ENCODE measurements around the gene CCDC120. TPM values are rescaled to one million over a fixed set of nuclear protein-coding genes. Genes with fewer than 3 reads are reported as not detected.

The CCDC120 gene
- polyA plus RNA-seq, 3 donors, result 0.11 to 0.89 TPM; not detected in 1

GRCh38 chrX:49073601-49074575, 15.1 kb downstream of the CCDC120 start, which contains the start of gene PRAF2:
Gene PRAF2, minus strand, starts transcription at chrX:49074002. Its CDS starts 15 bp downstream, at chrX:49073987.
- peak within 1 kb of the TSS; percentile 30 to 86 (median 61) for H3K27ac Mint-ChIP-seq
- peaks cover 2 to 11% (median 3%) of the 10 kb centered on the region in 3 donors for H3K27me3 Mint-ChIP-seq (ENCODE audit: low read depth in 3 of 3)
- H3K27ac ChIP-seq (ENCODE audit: low read depth in 1 of 2, low read length in 2 of 2), result peak within 1 kb of the TSS; percentile 36 to 64
- WGBS (ENCODE audit: insufficient coverage), result 3% methylated on average over 40 of the region's 61 CpGs
- H2AFZ ChIP-seq (ENCODE audit: insufficient read depth, low read depth, low read length, poor library complexity, severe bottlenecking), result peak within 1 kb of the TSS; percentile 72
- no peaks in the 10 kb centered on the region for H3K27me3 ChIP-seq (ENCODE audit: control insufficient read depth in 2 of 2, insufficient read depth in 2 of 2, low read length in 2 of 2)
- H3K4me3 ChIP-seq (replicated peaks in 1 of 3; ENCODE audit: low read depth in 2 of 3, low read length in 3 of 3), result peak within 1 kb of the TSS; percentile 18 to 71 (median 52)
- no peaks in the 10 kb centered on the region for H4K20me1 ChIP-seq (ENCODE audit: insufficient read depth, low read length)
- peaks cover 20 to 22% of the 10 kb centered on the region in 2 donors for H3K4me1 ChIP-seq (ENCODE audit: control insufficient read depth in 1 of 2, insufficient read depth in 2 of 2, low read length in 2 of 2)
- H3K9ac ChIP-seq (ENCODE audit: insufficient read depth, low read length, poor library complexity, severe bottlenecking), result no peak within 1 kb of the TSS
- no peak for TF ChIP-seq CTCF (IDR thresholded peaks at IDR 0.05)
- H3K79me2 ChIP-seq (ENCODE audit: insufficient read depth, low read length), result peaks cover 4% of the 10 kb centered on the region
- H3K4me2 ChIP-seq (replicated peaks; ENCODE audit: extremely low read depth, low read length, poor library complexity, severe bottlenecking), result peak within 1 kb of the TSS; percentile 66
- H3K4me1 Mint-ChIP-seq, result peaks cover 24% of the 10 kb centered on the region
- peaks cover 26 to 27% of the 10 kb centered on the region in 2 donors for H3K36me3 Mint-ChIP-seq
- peak; percentile 87 to 89 (median 87) for DNase-seq
- peaks cover 0 to 12% (median 6%) of the 10 kb centered on the region in 7 donors for H3K9me3 Mint-ChIP-seq
- peaks cover 28 to 32% of the 10 kb centered on the region in 2 donors for H3K36me3 ChIP-seq (replicated peaks in 1 of 2; ENCODE audit: control insufficient read depth in 1 of 2, insufficient read depth in 2 of 2, low read length in 2 of 2)
- intact Hi-C loops (cut with micrococcal nuclease), result loop anchor here in 1 of 2 donors (2.0 kb wide), 1 partner anchor 71 kb away; the partner anchor contains the start of gene GRIPAP1
- no peaks in the 10 kb centered on the region for H3K9me3 ChIP-seq (replicated peaks in 1 of 2; ENCODE audit: control insufficient read depth in 1 of 2, insufficient read depth in 1 of 2, low read length in 2 of 2)
- peak within 1 kb of the TSS; percentile 69 to 71 for H3K4me3 Mint-ChIP-seq

DNA sequence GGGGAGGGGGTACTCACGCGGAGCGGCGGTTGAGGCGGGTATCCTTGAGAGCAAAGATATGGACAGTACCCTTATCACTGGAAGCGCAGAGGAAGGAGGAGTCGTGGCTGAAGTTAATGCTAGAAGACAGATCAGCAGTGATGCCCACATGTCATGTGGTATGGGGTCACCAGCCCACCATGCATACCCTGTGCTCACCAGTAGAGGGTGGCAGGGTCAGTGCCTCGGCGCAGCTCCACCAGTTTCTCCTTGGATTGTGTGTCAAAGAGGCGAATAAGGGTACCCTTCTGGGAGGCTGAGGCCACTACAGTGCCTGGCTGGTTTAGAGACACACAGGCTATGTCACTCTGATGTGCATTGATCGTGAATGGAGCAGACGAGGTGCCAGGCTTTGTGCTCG, 16.5 kb downstream of the CCDC120 start:
- H3K4me3 Mint-ChIP-seq, result no peak overlapping the region

More for the DNA sequence above, 16.5 kb downstream of the CCDC120 start:
- peak overlapping the region in 2 of 7 donors; percentile 20 to 25 for H3K27ac Mint-ChIP-seq
- peaks cover 3 to 11% (median 3%) of the 10 kb centered on the region in 3 donors for H3K27me3 Mint-ChIP-seq (ENCODE audit: low read depth in 3 of 3)
- no peak for TF ChIP-seq CTCF (IDR thresholded peaks at IDR 0.05)
- 100% methylated on average over 5 of the region's 13 CpGs for WGBS (ENCODE audit: insufficient coverage)
- Histone ChIP-seq H3K4me3 (replicated peaks in 1 of 3; ENCODE audit: low read depth in 2 of 3, low read length in 3 of 3) (no peak overlapping the region), H3K27ac (ENCODE audit: low read depth in 1 of 2, low read length in 2 of 2) (no peak overlapping the region), H4K20me1 (ENCODE audit: insufficient read depth, low read length) (no peaks in the 10 kb centered on the region), H3K4me2 (replicated peaks; ENCODE audit: extremely low read depth, low read length, poor library complexity, severe bottlenecking) (no peak overlapping the region), H3K36me3 (replicated peaks in 1 of 2; ENCODE audit: control insufficient read depth in 1 of 2, insufficient read depth in 2 of 2, low read length in 2 of 2) (peaks cover 28 to 32% of the 10 kb centered on the region in 2 donors), H2AFZ (ENCODE audit: insufficient read depth, low read depth, low read length, poor library complexity, severe bottlenecking) (no peak overlapping the region), H3K9me3 (replicated peaks in 1 of 2; ENCODE audit: control insufficient read depth in 1 of 2, insufficient read depth in 1 of 2, low read length in 2 of 2) (no peaks in the 10 kb centered on the region), H3K79me2 (ENCODE audit: insufficient read depth, low read length) (peaks cover 9% of the 10 kb centered on the region), H3K4me1 (ENCODE audit: control insufficient read depth in 1 of 2, insufficient read depth in 2 of 2, low read length in 2 of 2) (peaks cover 24 to 30% of the 10 kb centered on the region in 2 donors), H3K27me3 (ENCODE audit: control insufficient read depth in 2 of 2, insufficient read depth in 2 of 2, low read length in 2 of 2) (no peaks in the 10 kb centered on the region), H3K9ac (ENCODE audit: insufficient read depth, low read length, poor library complexity, severe bottlenecking) (no peak overlapping the region)
- peaks cover 26 to 27% of the 10 kb centered on the region in 2 donors for H3K36me3 Mint-ChIP-seq
- peaks cover 30% of the 10 kb centered on the region for H3K4me1 Mint-ChIP-seq
- H3K9me3 Mint-ChIP-seq, result peaks cover 0 to 15% (median 6%) of the 10 kb centered on the region in 7 donors
- intact Hi-C loops (cut with micrococcal nuclease), result loop anchor here in 1 of 2 donors (2.0 kb wide), 1 partner anchor 73 kb away; the partner anchor contains the start of gene GRIPAP1
- no peak for DNase-seq

Measured in CD14-positive monocyte (primary cell).